Caco-2 (cell line): Measurements from ENCODE around the gene VPS13D. TPM values are rescaled to one million over a fixed set of nuclear protein-coding genes. Genes with fewer than 3 reads are reported as not detected.

ENCODE experiments used
- BruUV-seq: library from RNA; stranded (reverse); fragments of 400-500 nt; replicated peaks from 2 replicates; lab custom pipeline; 2021; lab: Mats Ljungman, UMichigan
- CTCF ChIA-PET: fragments of 300-600 bp; sonication (Branson Sonifier 250); formaldehyde crosslinking; loops from one replicate; lab custom pipeline; 2022; ENCODE audit warnings: antibody characterized with exemption; lab: Charles Lee
- POLR2A ChIA-PET: fragments of 300-600 bp; sonication (Branson Sonifier 250); formaldehyde crosslinking; loops from one replicate; lab custom pipeline; 2022; ENCODE audit warnings: antibody characterized with exemption; lab: Charles Lee
- DNase-seq, 2 experiments: peaks; one replicate each; pipeline versions ENCODE4 v3.0.0 to v3.0.0-alpha.2; 2020 to 2022
- H3K27me3 ChIP-seq: replicated peaks from 2 replicates; pipeline ENCODE4 v1.6.0; 2011; ENCODE audit warnings: low read length; ENCODE audit not compliant: control insufficient read depth, insufficient read depth
- H3K36me3 ChIP-seq: 2 replicates; pipeline ENCODE4 v1.5.1; 2011; ENCODE audit warnings: low read length; ENCODE audit not compliant: control insufficient read depth, insufficient read depth
- H3K4me1 ChIP-seq: fragments of 250-450 bp; sonication (Bioruptor Pico); 2 replicates; pipeline ENCODE4 v1.5.1; 2020; ENCODE audit warnings: mild to moderate bottlenecking
- H3K4me3 ChIP-seq: 2 replicates; pipeline ENCODE4 v1.5.1; 2011; ENCODE audit warnings: low read depth, mild to moderate bottlenecking, control low read depth, low read length
- H3K9me3 ChIP-seq: fragments of 250-450 bp; sonication (Bioruptor Pico); 2 replicates; pipeline ENCODE4 v1.5.1; 2020; ENCODE audit warnings: mild to moderate bottlenecking, moderate library complexity
- H3K27ac Mint-ChIP-seq: one replicate; pipeline ENCODE4 v1.8.0; 2022; ENCODE audit warnings: mixed read lengths; ENCODE audit not compliant: unreplicated experiment
- H3K27me3 Mint-ChIP-seq: one replicate; pipeline ENCODE4 v1.8.0; 2022; ENCODE audit warnings: mixed read lengths; ENCODE audit not compliant: insufficient read depth, unreplicated experiment
- H3K36me3 Mint-ChIP-seq: one replicate; pipeline ENCODE4 v1.8.0; 2022; ENCODE audit warnings: mild to moderate bottlenecking, mixed read lengths; ENCODE audit not compliant: insufficient read depth, unreplicated experiment
- H3K4me1 Mint-ChIP-seq: one replicate; pipeline ENCODE4 v1.8.0; 2022; ENCODE audit warnings: low read depth, mixed read lengths; ENCODE audit not compliant: unreplicated experiment
- H3K4me3 Mint-ChIP-seq: one replicate; pipeline ENCODE4 v1.8.0; 2022; ENCODE audit warnings: mild to moderate bottlenecking, moderate library complexity, mixed read lengths; ENCODE audit not compliant: unreplicated experiment
- H3K9me3 Mint-ChIP-seq: one replicate; pipeline ENCODE4 v1.8.0; 2022; ENCODE audit warnings: mixed read lengths; ENCODE audit not compliant: unreplicated experiment
- intact Hi-C: fragments of 100-400 bp; cut with micrococcal nuclease; formaldehyde crosslinking; loops from one replicate; pipeline ENCODE4 v1.10.0; 2022; ENCODE audit not compliant: unreplicated experiment
- total RNA-seq: library from RNA; stranded (reverse); gene quantifications from 2 replicates; pipeline ENCODE4 v1.2.3, GENCODE V29; 2022
- TF ChIP-seq, protein P1 (sequence below), 2 experiments: fragments of 200-600 bp in 1 of 2; IDR thresholded peaks; 1 replicate in 1 of 2; 2 replicates in 1 of 2; pipeline versions ENCODE4 v1.5.1 to v1.8.0; 2011 to 2022; ENCODE audit warnings: antibody characterized with exemption in 1 of 2, control low read depth in 1 of 2, inconsistent platforms in 1 of 2, low read depth in 1 of 2, low read length in 1 of 2, mild to moderate bottlenecking in 1 of 2, moderate library complexity in 1 of 2; ENCODE audit not compliant: insufficient read depth in 1 of 2, severe bottlenecking in 1 of 2, unreplicated experiment in 1 of 2

VPS13D gene
- total RNA-seq, 1 experiment from 2014 or later, result 25.6 TPM

- no TSS peak for BruUV-seq
- no peak for DNase-seq
- Mint-ChIP-seq H3K27ac (no peak overlapping the region), H3K27me3 (no peaks in the 10 kb centered on the region), H3K4me1 (no peaks in the 10 kb centered on the region), H3K36me3 (peaks cover 31% of the 10 kb centered on the region), H3K4me3 (no peak overlapping the region), H3K9me3 (peaks cover 2% of the 10 kb centered on the region)
- Histone ChIP-seq H3K4me3 (no peak overlapping the region), H3K4me1 (no peaks in the 10 kb centered on the region), H3K36me3 (no peaks in the 10 kb centered on the region; the same call in 1 of the 2 replicates), H3K27me3 (no peaks in the 10 kb centered on the region), H3K9me3 (no peaks in the 10 kb centered on the region)
- CTCF ChIA-PET, result no interaction called here
- TF ChIP-seq, protein P1, sequence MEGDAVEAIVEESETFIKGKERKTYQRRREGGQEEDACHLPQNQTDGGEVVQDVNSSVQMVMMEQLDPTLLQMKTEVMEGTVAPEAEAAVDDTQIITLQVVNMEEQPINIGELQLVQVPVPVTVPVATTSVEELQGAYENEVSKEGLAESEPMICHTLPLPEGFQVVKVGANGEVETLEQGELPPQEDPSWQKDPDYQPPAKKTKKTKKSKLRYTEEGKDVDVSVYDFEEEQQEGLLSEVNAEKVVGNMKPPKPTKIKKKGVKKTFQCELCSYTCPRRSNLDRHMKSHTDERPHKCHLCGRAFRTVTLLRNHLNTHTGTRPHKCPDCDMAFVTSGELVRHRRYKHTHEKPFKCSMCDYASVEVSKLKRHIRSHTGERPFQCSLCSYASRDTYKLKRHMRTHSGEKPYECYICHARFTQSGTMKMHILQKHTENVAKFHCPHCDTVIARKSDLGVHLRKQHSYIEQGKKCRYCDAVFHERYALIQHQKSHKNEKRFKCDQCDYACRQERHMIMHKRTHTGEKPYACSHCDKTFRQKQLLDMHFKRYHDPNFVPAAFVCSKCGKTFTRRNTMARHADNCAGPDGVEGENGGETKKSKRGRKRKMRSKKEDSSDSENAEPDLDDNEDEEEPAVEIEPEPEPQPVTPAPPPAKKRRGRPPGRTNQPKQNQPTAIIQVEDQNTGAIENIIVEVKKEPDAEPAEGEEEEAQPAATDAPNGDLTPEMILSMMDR (IDR thresholded peaks at IDR 0.05; ENCODE audit: insufficient read depth in 1 of 2, low read depth in 1 of 2, low read length in 1 of 2, severe bottlenecking in 1 of 2, unreplicated experiment in 1 of 2), result no peak
- intact Hi-C loops, result no loop called here
- POLR2A ChIA-PET, result no interaction called here
These were observed 39.5 kb downstream of the VPS13D start for GRCh38 chr1:12269351-12269750.

DNA sequence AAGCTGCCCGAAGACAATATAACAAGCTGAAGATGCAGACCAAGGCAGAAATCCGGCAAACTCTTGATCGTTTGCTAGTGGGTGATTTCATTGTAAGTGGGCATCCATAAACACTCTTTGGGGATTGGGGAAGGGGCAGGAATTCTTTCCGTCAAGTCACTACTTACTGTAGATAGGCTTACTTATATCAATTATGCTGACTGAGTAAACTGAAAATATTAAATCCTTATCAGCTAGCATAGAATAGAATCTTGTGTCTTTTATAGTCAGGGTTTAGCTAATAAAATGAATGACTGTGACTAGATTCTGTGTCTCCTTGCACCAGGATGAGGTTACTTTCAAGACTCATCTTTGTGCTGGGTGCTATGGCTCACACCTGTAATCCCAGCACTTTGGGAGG, 41.2 kb downstream of the VPS13D start:
- TF ChIP-seq, protein P1 (IDR thresholded peaks at IDR 0.05; ENCODE audit: insufficient read depth in 1 of 2, low read depth in 1 of 2, low read length in 1 of 2, severe bottlenecking in 1 of 2, unreplicated experiment in 1 of 2), result no peak
- H3K9me3 Mint-ChIP-seq, result no peaks in the 10 kb centered on the region
- no peaks in the 10 kb centered on the region for H3K4me1 Mint-ChIP-seq
- BruUV-seq, result no TSS peak
- ChIA-PET POLR2A (no interaction called here), CTCF (no interaction called here)
- H3K27ac Mint-ChIP-seq, result no peak overlapping the region
- H3K27me3 Mint-ChIP-seq, result no peaks in the 10 kb centered on the region
- H3K4me3 ChIP-seq, result no peak overlapping the region
- H3K4me3 Mint-ChIP-seq, result no peak overlapping the region
- H3K4me1 ChIP-seq, result no peaks in the 10 kb centered on the region
- H3K27me3 ChIP-seq, result no peaks in the 10 kb centered on the region
- H3K36me3 Mint-ChIP-seq, result peaks cover 42% of the 10 kb centered on the region
- H3K9me3 ChIP-seq, result no peaks in the 10 kb centered on the region
- intact Hi-C loops, result loop anchor here (5.0 kb wide), 1 partner anchor 386 kb away; no protein-coding TSS in a partner anchor
- H3K36me3 ChIP-seq, result no peaks in the 10 kb centered on the region; the same call in 1 of the 2 replicates
- DNase-seq, result no peak

GRCh38 chr1:12272770-12273169, 42.9 kb downstream of the VPS13D start:
- TF ChIP-seq, protein P1 (IDR thresholded peaks at IDR 0.05; ENCODE audit: insufficient read depth in 1 of 2, low read depth in 1 of 2, low read length in 1 of 2, severe bottlenecking in 1 of 2, unreplicated experiment in 1 of 2), result no peak
- BruUV-seq, result no TSS peak
- H3K36me3 Mint-ChIP-seq, result peaks cover 52% of the 10 kb centered on the region
- no peaks in the 10 kb centered on the region for H3K4me1 ChIP-seq
- H3K36me3 ChIP-seq, result no peaks in the 10 kb centered on the region; the same call in 1 of the 2 replicates
- no peak overlapping the region for H3K27ac Mint-ChIP-seq
- H3K27me3 Mint-ChIP-seq, result no peaks in the 10 kb centered on the region
- no peak for DNase-seq
- H3K9me3 Mint-ChIP-seq, result no peaks in the 10 kb centered on the region
- no peak overlapping the region for H3K4me3 ChIP-seq
- ChIA-PET CTCF (no interaction called here), POLR2A (no interaction called here)
- no peak overlapping the region for H3K4me3 Mint-ChIP-seq
- no peaks in the 10 kb centered on the region for H3K4me1 Mint-ChIP-seq
- intact Hi-C loops, result loop anchor here (1.0 to 5.0 kb wide), 2 partner anchors 347 to 385 kb away; no protein-coding TSS in a partner anchor
- no peaks in the 10 kb centered on the region for H3K9me3 ChIP-seq
- H3K27me3 ChIP-seq, result no peaks in the 10 kb centered on the region
